NCI-H460 (cell line): ENCODE results near the gene HLA-DMB. TPM values are rescaled to one million over a fixed set of nuclear protein-coding genes. Genes with fewer than 3 reads are reported as not detected.

ENCODE experiments used
- DNase-seq: peaks from one replicate; pipeline ENCODE4 v3.0.0-alpha.2; 2016; ENCODE audit warnings: low read depth; ENCODE audit errors: extremely low read depth
- total RNA-seq: library from RNA; depleted of rRNA; stranded (reverse); fragments of >200 nt; shearing (Covaris generic); gene quantifications from 2 replicates; pipeline ENCODE4 v1.2.3, GENCODE V29; 2014

Gene HLA-DMB
- total RNA-seq, 1 experiment from 2014 or later: not detected

DNA sequence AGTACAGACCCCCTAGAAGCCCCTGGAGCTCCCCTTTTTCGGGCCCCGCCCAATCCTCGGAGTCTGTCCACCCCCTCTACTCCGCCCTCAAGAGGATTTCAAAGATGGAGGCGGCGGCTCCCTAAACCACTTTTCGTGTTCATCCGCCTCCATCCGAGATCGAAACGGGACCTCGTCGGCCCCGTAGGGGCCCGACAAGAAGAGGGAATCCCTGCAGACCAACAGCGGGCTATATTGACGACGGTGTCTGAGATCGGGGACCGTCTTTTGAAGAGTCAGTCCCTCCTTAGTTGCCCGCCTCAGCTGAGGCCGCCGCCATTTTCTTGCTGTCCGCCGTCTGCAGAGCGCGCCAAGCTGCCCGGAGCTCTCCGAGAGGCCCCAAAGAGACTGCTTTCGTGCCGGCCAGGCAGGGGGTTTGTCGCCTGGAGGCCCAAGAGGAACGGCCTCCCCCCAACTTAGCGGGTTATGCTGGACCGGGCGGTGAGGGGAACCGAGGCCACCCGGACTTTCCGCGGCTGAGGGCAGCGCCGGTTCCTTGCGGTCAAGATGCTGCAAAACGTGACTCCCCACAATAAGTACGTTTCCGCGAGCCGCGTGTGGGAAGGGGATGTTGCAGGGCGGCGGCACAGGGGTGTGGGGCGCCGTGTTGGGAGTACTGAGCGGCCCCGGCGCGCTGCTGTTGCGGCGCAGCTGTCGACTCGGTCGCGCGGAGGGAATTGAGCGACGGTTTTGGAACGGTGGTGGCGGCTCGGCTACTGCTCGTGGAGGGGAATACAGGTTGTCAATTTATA, 31.7 kb upstream of the HLA-DMB start:
- DNase-seq: no peak

DNA sequence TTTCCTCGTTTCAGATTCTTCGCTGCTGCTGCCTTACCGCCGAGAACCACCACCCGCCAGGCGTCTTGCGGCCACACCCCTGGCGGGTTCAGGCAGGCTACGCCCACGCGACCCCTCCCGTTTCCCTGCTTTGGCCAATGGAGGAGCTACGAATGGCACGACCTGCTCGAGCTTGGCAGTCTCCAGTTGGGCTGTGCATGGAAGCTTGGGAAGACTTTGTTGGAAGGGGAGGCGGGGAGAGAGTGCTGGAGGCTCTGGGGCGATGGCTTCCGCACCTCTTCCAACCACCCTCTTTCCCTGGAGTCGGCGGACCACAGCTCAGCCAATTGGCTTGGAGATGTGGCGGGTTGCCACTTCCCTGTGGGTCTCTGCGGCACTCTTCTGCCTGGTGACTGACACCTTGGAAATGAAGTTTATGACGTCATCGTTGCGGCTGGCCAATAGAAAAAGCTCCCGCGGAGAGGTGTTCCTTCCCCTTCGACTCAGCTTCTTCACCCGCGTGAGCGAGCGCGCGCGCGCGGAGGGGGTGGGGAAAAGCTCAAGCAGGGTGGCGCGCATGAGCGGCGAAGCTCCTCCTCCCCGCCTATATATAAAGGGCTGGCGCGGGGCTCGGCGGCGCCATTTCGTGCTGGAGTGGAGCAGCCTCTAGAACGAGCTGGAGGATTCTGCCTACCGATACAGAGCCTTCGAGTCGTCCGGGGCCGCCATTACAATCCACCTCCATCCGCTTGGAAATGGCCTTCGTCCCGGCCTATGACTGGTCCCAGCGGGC, 30.9 kb upstream of the HLA-DMB start:
- peak; percentile 99 for DNase-seq

DNA sequence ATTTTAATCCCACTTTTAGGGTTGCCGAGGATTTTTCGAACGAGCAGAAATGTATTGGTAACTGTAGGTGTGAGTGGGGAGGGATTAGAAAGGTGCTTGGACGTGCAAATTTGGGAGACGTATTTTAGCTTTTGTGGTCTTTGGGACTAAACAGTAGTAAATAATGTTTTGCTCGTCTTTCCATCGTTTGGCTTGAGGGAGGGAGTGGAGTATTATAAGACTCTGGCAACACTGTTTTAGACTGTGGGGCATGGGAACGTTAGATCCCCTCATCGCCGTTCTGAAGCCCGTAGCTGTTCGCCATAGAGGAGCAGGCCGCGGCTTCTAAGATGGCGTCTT, 30.4 kb upstream of the HLA-DMB start:
- DNase-seq: no peak

DNA sequence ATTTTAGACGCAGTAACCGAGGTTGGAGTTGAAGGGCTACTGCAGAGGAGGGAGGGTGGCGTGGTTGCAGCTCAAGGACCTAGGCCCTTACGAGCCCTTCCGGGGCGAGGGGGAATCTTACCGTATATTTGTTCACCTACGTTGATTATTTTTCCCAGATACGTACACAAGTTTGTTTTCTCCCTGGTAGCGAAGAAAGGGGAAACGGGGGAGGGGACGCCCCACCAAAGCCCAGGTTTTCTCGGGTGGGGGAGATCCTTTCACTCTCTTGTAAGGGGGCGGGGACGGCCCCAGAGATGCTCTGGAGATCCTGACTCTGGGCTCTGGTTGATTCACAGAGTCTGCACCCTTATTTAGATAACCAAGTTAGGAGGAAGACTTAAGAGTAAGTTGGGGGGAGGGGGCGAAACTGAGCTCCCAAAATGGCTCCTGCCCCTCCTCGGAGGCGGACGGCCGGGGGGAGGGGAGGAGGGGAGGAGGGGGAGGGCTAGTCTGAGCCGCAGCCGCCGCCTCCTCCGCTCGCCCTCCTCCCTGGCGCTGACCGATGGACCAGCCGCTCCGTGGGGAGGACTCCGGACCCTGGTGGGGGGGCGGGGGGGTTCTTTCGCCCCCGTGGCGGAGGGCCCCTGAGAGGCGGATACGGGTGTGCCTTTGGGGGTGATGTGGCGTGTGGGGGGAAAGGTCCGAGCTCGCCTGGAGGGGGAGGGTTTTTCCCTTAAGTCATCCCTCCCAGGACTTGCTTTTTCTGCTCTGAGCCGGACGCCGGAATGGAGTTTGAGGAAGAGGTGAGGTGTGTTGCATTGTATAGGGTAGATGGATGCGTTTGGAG, 29.8 kb upstream of the HLA-DMB start:
- DNase-seq: peak; percentile 82

DNA sequence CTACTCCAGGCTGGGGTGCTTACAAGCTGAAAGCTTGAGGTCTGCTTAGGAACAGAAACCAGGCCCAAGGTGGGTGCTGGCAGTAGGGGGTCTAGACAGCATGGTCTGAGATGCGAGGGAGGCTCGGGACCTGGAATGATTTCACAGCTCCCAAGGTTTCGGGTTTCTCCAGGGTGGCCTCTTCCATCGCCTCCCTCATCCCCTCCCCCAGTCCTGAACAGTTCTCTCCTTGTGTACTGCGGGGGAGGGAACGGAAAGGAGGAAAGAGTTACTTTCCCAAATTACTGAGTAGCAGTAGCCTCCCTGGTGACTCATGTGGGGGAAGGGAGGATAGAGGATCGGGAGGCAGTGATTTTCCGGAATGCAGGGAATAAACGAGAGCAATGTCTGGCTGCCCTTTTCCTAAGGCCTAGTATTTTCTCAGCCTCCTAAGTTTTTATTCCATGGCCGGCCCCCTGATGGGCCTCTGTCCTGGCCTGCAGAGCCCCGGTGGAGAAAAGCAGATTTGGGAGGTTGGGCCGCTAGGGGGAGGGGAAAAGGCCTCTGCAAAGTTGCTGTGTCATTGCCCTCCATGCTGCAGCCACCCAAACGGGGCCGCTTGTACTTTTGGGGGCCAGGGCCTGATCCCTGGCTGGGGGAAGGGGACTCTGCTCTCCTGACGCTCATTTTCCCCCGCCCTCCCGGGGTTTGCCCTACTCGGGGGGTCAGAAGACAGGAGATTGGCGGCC, 29.0 kb upstream of the HLA-DMB start:
- peak; percentile 89 for DNase-seq

DNA sequence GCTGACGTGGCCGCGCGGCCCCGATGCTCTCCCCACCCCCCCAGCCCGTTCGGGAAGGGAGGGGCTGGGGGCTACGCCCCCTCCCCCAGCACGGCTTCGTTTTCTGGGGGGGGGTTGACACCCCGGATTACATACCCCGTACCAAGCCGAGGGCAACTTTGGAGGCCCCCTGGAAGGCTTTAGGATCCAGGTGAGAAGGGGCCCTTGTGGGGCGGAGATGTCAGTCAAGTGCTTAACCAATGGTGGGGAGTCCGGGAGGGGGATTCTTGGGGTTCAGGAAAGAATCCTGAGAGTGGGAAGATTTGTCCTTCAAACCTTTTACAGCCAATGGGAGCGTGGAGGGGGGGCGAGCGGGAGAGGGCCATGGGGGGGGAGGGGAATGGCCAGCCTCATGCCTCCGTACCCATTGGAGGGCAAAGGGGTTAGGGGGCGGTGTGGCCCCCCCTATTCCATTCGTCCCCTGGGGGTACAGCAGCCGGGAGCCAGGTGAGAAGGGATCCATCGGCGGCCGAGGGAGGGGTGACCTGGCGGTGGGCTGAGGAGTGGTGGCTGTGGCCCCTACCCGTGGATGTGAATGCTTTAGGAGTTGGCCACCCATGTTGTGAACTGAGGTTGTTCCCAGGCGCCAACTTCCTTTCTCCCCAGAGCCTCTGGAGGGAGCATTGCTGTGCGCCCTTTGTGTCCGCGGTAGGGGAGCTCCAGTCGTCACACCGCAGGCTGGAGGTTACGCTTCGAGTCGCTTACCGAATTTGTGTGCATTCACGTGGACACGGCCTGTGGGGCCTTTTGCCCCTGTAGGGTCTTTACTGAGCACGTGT, 28.2 kb upstream of the HLA-DMB start:
- DNase-seq: peak; percentile 83

DNA sequence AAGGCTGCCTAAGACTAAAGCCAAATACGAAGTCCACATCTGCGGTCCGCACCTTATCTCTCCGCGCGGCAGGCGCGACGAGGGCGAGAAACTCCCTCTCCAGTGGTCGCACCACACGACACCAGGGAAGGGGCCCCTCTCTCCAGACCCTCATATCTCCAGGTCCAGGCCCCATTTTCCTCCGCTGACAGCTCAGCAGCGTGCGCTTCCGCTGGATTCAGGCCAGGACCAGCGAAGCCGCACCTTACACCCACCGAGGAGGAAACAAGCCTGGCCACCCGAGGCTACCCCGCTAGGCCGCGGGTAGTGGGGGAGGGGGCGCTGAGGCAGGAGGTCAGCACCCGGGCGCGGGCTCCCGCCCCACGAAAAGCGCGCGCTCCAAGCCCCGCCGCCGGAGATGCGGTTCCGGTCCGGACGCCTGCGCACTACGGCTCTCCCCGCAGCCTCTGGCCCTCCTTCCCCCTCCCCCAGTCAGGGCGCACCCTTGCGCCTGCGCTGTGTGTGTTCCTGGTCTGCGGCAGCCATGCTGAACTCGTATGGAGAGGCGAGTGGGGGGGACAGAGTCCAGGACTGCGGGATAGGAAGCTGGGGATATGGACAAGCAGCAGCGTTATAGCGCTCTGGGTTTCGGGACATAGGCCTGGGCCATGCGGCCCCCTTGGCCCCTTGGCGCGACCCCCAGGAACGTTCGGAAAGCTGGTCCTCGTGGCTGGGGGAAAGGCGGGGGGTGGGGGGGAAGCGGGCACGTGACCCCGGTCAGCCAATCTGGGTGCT, 27.5 kb upstream of the HLA-DMB start, which contains the start of gene BRD2:
Gene BRD2, plus strand, starts transcription at position 502 of the 774 bp plus-strand sequence. CDS start 4,305 bp downstream, outside the sequence.
- DNase-seq: peak; percentile 95

DNA sequence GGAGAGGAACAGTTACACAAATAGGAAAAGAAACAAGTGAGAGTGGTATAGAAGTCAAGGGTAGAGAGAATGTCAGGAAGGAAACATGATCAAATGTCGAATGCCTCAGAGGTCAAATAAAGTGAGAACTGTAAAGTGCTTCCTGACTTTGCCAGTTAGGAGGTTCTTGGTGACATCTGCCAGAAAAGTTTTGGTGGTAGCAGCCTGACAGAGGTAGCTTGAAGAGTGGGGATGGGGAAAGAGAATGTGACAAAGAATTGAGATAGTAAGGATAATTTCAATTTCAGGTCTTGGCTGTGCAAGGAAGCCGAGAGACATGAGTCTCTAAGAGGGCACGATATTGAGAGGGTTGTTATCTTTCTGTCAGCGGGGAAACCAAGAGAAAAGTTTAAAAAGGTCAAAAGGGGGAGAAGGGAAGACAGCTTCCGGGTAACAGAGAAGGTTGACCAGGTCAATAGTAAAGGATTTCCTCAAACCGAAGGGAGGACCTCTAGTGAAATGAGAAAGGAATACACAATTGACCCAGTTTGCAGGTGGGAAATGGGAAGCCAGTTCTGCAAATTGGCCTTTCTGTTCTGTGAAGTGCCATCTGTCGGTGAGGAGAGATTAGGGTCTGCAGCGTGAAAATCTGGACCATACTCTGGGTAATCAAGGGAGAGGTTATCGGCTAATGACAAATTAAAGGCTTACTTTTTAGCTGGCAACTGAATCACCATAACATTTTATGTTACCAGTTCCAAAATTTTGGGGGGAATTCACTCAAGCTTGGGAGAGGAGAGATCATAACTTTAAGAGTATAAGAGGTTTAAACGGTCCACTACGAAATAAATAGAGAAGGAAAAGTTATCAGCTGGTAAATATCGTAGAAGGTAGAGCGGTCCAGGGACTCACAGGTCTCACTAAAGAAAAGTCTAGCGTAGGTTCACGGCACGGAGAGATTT, 26.6 kb upstream of the HLA-DMB start:
- DNase-seq: peak; percentile 56

DNA sequence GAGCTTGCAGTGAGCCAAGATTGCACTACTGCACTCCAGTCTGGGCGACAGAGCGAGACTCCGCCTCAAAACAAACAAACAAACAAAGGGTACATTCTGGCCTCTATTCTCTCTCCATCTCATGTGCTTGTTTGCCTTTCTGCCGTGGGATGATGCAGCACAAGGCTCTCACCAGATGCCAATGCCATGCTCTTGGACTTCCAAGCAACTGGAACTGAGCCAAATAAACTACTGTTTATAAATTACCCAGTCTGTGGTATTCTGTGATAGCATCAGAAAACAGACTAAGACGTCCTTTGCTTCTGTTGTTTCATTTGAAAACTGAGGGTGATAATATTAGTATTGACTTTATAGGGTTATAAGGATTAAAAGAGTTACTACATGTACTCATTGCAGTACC, 23.9 kb upstream of the HLA-DMB start:
- DNase-seq: no peak

DNA sequence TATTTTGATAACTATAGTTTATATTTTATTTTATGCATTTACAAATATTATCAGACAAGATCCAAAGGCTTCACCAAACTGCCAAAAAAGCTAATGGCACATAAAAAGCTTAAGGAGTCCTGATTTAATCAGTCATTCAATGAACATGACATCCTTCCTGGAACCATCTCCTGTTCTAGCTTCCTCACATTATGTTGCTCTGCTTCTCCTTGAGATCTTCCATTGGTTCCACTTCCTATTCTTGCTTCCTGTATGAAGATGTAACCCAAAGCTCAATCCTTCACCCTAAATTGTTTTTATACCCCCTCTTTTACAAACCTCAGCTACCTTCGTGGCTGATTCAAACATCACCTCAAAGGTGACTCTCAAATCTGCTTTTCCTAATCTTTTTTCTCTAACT, 23.0 kb upstream of the HLA-DMB start:
- DNase-seq: no peak

DNA sequence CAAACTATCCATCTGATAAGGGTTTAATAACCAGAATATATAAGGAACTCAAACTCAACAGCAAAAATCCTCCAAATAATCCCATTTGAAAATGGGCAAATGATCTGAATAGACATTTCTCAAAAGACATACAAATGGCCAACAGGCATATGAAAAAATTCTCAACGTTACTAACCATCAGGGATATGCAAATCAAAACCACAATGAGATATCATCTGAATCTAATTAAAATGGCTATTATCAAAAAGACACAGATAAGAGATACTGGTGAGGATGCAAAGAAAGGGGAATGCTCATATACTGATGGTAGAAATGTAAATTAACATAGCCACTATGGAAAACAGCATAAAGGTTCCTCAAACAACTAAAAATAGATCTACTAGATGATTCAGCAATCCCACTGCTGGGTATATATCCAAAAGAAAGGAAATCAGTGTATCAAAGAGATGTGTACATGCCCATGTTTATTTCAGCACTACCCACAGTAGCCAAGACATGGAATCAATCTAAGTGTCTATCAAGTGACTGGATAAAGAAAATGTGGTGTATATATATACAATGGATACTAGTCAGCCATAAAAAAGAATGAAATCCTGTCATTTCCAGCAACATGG, 21.5 kb upstream of the HLA-DMB start:
- DNase-seq: no peak

DNA sequence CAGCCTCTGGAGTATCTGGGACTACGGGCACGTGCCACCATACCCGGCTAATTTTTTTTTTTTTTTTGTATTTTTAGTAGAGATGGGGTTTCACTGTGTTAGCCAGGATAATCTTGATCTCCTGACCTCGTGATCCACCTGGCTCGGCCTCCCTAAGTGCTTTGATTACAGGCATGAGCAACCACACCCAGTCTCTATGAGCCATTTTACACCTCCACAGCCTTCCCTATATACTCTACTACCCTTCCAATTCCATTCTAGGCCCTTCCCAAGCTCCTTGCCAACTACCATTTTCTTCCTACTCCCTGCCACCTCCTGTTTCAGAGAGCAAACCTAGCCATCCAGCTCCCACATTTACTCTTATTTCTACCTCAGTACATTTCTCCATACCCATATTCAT, 19.7 kb upstream of the HLA-DMB start:
- no peak for DNase-seq

DNA sequence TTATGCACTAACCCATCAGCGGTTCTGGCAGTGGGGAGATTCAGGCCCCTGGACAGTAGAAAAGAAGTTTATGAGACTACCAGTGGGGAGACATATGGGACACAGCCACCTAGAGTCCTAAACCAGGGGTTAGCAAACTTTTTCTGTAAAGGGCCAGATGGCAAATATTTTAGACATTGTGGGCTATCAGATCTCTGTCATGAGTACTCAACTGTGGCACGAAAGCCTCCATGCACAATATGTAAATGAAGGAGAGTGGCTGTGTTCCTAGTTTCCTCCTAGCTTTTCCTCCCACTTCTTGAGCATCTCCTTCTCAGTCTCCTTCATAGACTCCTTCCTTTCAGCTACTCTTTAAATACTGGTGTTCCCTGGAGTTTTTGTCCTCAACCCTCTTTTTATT, 15.3 kb upstream of the HLA-DMB start:
- DNase-seq: no peak

DNA sequence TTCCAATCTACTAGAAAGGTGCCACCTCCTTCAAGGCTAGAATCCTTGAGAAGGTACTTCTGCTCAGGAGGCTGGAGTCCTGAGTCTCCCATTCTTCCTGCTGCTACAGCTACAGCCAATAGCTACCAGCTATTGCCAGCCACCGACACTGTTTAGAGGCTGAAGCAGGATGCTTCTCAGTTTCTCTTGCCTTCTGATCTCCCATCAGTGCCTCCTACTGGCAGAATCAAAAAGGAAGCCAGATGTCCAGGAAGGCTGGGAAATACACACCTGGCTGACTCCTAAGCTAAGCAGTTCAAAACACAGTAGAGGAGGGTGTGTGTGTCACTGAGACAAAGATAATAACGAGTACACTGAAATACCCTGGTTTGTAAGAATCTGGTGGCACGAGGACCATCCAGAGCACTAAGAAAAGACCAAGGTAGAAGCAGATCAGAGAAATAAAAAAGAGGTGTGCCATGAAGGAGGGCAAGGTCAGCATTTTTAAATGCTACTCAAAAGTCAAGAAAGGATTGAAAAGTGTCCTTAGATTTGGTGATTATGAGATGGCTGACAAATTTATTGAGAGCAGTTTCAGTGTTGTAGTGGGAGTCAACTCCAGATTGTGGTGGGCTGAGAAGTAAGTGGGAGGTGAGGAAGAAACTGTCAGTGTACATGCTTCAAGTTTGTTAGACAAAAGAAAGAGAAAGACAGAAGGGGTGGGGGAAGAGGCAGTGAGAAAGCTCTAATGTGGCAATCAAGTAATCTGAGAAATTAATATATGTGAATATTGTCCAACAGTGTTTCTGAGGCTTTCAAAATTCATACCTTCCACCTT, 14.4 kb upstream of the HLA-DMB start:
- DNase-seq: no peak

DNA sequence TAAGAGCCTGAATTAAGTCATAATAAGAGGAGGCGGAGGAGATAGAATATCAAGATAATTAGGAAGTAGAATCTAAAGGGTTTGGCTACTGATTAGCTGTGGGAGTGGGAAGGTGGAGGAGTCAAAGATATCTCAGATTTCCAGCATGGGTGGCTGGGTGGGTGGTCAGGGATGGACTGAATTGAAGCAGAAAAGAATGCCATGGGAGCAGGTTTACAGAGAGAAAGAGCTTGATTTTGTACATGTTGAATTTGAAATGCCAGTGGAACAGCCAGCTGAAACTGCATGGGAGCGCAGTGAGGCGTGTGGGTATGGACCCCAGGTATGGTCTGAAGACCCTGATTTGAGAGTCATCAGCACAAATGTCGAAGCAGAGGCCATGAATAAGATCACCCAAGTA, 13.4 kb upstream of the HLA-DMB start:
- no peak for DNase-seq

DNA sequence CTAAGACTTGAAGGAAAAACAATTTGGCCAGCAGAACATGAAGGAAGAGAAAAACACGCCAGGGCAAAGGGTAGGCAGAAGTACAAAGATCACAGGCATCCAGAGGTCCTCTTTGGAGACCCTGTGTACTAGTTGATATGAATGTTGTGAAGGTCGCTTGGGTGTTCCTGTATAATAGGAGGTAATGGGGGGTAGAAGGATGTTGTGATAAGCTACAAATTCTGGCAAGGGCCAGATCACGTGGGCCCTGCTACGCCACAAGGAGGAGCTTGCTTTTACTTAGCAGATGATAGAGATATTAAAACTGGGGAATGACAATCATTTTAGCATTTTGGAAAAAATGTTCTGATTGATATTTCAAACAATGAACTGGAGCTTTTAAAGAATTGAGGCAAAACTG, 12.9 kb upstream of the HLA-DMB start:
- DNase-seq: no peak
